Spleen (tissue), 11 donors: Measurements from ENCODE around the gene PGLYRP2. TPM values are rescaled to one million over a fixed set of nuclear protein-coding genes. Genes with fewer than 3 reads are reported as not detected.

ENCODE experiments used
- DNase-seq: peaks from one replicate; pipeline ENCODE4 v3.0.0-alpha.2; 2020
- H3K27ac ChIP-seq, 8 donors: fragments of 200-600 bp; sonication (generic) in 7 of 8; 1 replicate in 4 of 8; 2 replicates in 4 of 8; pipeline versions ENCODE4 v1.5.0 to v1.8.0; 2016 to 2021; ENCODE audit warnings: inconsistent platforms in 4 of 8, mild to moderate bottlenecking in 4 of 8, moderate library complexity in 1 of 8
- H3K27me3 ChIP-seq, 7 donors: fragments of 200-600 bp; sonication (generic) in 6 of 7; replicated peaks in 1 of 7; 1 replicate in 4 of 7; 2 replicates in 3 of 7; pipeline versions ENCODE4 v1.5.0 to v1.8.0; 2016 to 2021; ENCODE audit warnings: inconsistent platforms in 3 of 7, mild to moderate bottlenecking in 1 of 7
- H3K36me3 ChIP-seq, 6 donors: fragments of 200-600 bp; sonication (generic) in 5 of 6; 1 replicate in 4 of 6; 2 replicates in 2 of 6; pipeline versions ENCODE4 v1.5.0 to v1.8.0; 2016 to 2021; ENCODE audit warnings: inconsistent platforms in 2 of 6
- H3K4me1 ChIP-seq, 6 donors: fragments of 200-600 bp; sonication (generic) in 5 of 6; 1 replicate in 3 of 6; 2 replicates in 3 of 6; pipeline versions ENCODE4 v1.5.0 to v1.8.0; 2016 to 2021; ENCODE audit warnings: inconsistent platforms in 3 of 6
- H3K4me3 ChIP-seq, 8 donors: fragments of 200-600 bp; sonication (generic) in 7 of 8; 1 replicate in 4 of 8; 2 replicates in 4 of 8; pipeline versions ENCODE4 v1.5.0 to v1.8.0; 2016 to 2021; ENCODE audit warnings: inconsistent platforms in 4 of 8, mild to moderate bottlenecking in 4 of 8, moderate library complexity in 2 of 8
- H3K9me3 ChIP-seq, 8 donors: fragments of 200-600 bp; sonication (generic) in 7 of 8; 1 replicate in 4 of 8; 2 replicates in 4 of 8; pipeline versions ENCODE4 v1.5.0 to v1.8.0; 2016 to 2021; ENCODE audit warnings: inconsistent platforms in 4 of 8
- CTCF ChIP-seq, 11 experiments: fragments of 200-600 bp in 7 of 11; fragments of 450-650 bp in 4 of 11; sonication (generic) in 4 of 11; IDR thresholded peaks in 8 of 11; conservative IDR thresholded peaks in 3 of 11; 1 replicate in 7 of 11; 2 replicates in 4 of 11; pipeline versions ENCODE4 v1.4.0 to v1.8.0; 2016 to 2021; ENCODE audit warnings: antibody characterized with exemption in 11 of 11, inconsistent platforms in 4 of 11, mild to moderate bottlenecking in 1 of 11
- POLR2A ChIP-seq, 3 donors: fragments of 450-650 bp; IDR thresholded peaks; one replicate each; pipeline ENCODE4 v1.5.1; 2017; ENCODE audit warnings: antibody characterized with exemption in 3 of 3, mild to moderate bottlenecking in 1 of 3
- POLR2AphosphoS5 ChIP-seq, 3 donors: sonication (generic); formaldehyde crosslinking; IDR thresholded peaks; one replicate each; pipeline ENCODE4 v1.5.1; 2017; ENCODE audit warnings: antibody characterized with exemption in 3 of 3
- whole genome bisulfite sequencing, 5 donors: extraction: QIAGEN DNeasy Blood & Tissue Kit in 3 of 5; methylation state at CpG; one replicate each; pipeline versions ENCODE4 v1.1.5 to v1.1.7; 2013 to 2018; 5-methylcytosine and 5-hydroxymethylcytosine counted together
- intact Hi-C: fragments of 100-400 bp; cut with DNase I; formaldehyde crosslinking; loops from one replicate; pipeline ENCODE4 v1.15.0; 2023; ENCODE audit warnings: low total_unique reads
- polyA plus RNA-seq, 3 donors: library from polyadenylated mRNA; stranded (reverse); fragments of 200-250 nt; gene quantifications; one replicate each; pipeline ENCODE4 v1.2.1, GENCODE V29; 2013
- total RNA-seq, 7 donors: library from RNA; depleted of rRNA in 3 of 7; stranded (reverse); fragments of >200 nt in 3 of 7; fragmentation: NEBNext Ultra II Directional in 4 of 7; extraction: Animal tissue kit (Norgen Biotek cat#: 25700) in 4 of 7; gene quantifications; one replicate each; pipeline versions ENCODE4 v1.1.0 to v1.2.1, GENCODE V29; 2016 to 2021
- donor health status: healthy with polysubstance abuse.
- donor health status: DM: no; HTN: no; CAD: no; lungs with moderate emphysema.
- donor health status: DM: no; HTN: no; CAD: no.
- donor health status: Bipolar disorder and iron deficiency.
- donor health status: healthy.
- donor health status: DM: no; HTN: no; CAD: no.
- donor health status: DM: yes; HTN: yes; CAD: no.

Gene PGLYRP2
- total and polyA plus RNA-seq, 10 donors: 0.02 to 0.16 (median 0.08) TPM; not detected in 6

DNA sequence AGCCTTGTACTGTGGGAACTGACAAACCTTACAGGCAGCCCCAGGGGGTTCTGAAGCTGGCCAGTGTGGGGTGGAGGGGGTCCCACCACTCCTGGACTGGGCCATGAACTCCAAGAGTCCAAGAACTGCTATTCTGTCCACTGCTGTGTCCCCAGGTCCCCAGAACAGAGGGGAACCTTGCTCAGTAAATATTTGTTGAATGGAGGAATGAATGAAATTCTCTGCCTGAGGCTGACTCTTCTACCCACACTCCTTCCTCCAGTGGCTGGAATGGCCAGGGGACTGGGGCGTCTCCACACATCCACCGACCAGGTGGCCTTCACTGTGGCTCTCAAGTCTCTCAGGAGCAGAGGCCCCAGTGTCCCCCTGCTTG is 41.2 kb downstream of the PGLYRP2 start:
- no peak for TF ChIP-seq POLR2A (IDR thresholded peaks at IDR 0.05)
- no peak for TF ChIP-seq CTCF (IDR thresholded peaks at IDR 0.05 in 8 of 11, conservative IDR thresholded peaks at IDR 0.05 in 3 of 11)
- no peak for TF ChIP-seq POLR2AphosphoS5 (IDR thresholded peaks at IDR 0.05)
- H3K27me3 ChIP-seq: no peaks in the 10 kb centered on the region
- intact Hi-C loops: no loop called here
- DNase-seq: no peak
- no peak overlapping the region for H3K27ac ChIP-seq
- WGBS, 5 donors: 85 to 93% (median 93%) methylated on average over 2 of the region's 2 CpGs
- peaks cover 0 to 30% (median 0%) of the 10 kb centered on the region in 6 donors for H3K36me3 ChIP-seq
- no peak overlapping the region for H3K4me3 ChIP-seq
- H3K9me3 ChIP-seq: no peaks in the 10 kb centered on the region
- peaks cover 6 to 8% (median 7%) of the 10 kb centered on the region in 6 donors for H3K4me1 ChIP-seq

GRCh38 chr19:15437355-15438123 is 41.8 kb downstream of the PGLYRP2 start:
- H3K36me3 ChIP-seq: peaks cover 0 to 30% (median 0%) of the 10 kb centered on the region in 6 donors
- no peak overlapping the region for H3K4me3 ChIP-seq
- DNase-seq: no peak
- H3K27ac ChIP-seq: no peak overlapping the region
- H3K4me1 ChIP-seq: peaks cover 6 to 12% (median 9%) of the 10 kb centered on the region in 6 donors
- 73 to 87% (median 81%) methylated on average over 9 to 10 of the region's 10 CpGs for WGBS, 5 donors
- intact Hi-C loops: no loop called here
- no peaks in the 10 kb centered on the region for H3K27me3 ChIP-seq
- no peaks in the 10 kb centered on the region for H3K9me3 ChIP-seq
- TF ChIP-seq POLR2A (IDR thresholded peaks at IDR 0.05): no peak
- no peak for TF ChIP-seq POLR2AphosphoS5 (IDR thresholded peaks at IDR 0.05)
- no peak for TF ChIP-seq CTCF (IDR thresholded peaks at IDR 0.05 in 8 of 11, conservative IDR thresholded peaks at IDR 0.05 in 3 of 11)

GRCh38 chr19:15436826-15437110 is 42.5 kb downstream of the PGLYRP2 start:
- H3K27ac ChIP-seq: no peak overlapping the region
- TF ChIP-seq POLR2A (IDR thresholded peaks at IDR 0.05) (no peak), POLR2AphosphoS5 (IDR thresholded peaks at IDR 0.05) (no peak), CTCF (IDR thresholded peaks at IDR 0.05 in 8 of 11, conservative IDR thresholded peaks at IDR 0.05 in 3 of 11) (no peak)
- no peak for DNase-seq
- H3K9me3 ChIP-seq: no peaks in the 10 kb centered on the region
- peaks cover 7 to 15% (median 12%) of the 10 kb centered on the region in 6 donors for H3K4me1 ChIP-seq
- no peaks in the 10 kb centered on the region for H3K27me3 ChIP-seq
- intact Hi-C loops: no loop called here
- WGBS, 5 donors: 86 to 95% (median 92%) methylated on average over 8 to 15 of the region's 15 CpGs
- peaks cover 0 to 30% (median 0%) of the 10 kb centered on the region in 6 donors for H3K36me3 ChIP-seq
- no peak overlapping the region for H3K4me3 ChIP-seq

DNA sequence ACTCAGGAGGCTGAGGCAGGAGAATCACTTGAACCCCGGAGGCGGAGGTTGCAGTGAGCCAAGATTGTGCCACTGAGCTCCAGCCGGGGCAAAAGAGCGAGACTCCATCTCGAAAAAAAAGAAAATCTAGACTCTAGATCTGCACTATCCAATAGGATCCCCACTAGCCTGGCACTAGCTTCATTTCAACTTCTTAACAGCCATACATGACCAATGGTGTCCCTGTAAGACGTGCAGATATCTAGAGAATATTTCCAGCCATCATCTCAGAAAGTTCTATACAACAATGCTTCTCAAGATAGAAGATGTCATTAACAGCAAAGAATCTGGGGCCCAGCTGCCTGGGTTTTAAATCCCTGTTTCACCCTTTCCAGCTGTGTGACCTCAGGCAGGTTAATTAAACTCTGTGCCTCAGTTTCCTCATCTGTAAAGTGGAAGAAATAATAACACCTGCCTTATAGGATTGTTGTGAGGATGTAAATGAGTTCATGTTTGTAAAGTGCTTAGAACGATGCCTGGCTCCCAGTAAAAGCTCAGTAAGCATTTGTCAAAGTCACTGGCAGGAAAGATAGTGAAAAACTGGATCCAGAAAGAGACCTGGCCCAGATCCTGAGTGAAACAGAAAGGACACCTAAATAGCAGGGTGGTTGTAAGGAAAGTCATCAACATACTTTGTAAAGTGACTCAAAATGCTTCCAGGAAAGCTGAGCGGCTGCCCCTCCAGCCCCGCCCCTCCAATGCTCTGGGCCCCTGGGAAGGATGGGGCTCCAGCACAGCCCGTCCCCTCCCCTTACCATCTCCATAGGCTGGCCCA is 43.1 kb downstream of the PGLYRP2 start:
- no peak overlapping the region for H3K27ac ChIP-seq
- DNase-seq: no peak
- H3K9me3 ChIP-seq: no peaks in the 10 kb centered on the region
- WGBS, 5 donors: 85 to 96% (median 91%) methylated on average over 10 of the region's 10 CpGs
- no peaks in the 10 kb centered on the region for H3K27me3 ChIP-seq
- peaks cover 12 to 21% (median 17%) of the 10 kb centered on the region in 6 donors for H3K4me1 ChIP-seq
- no peak for TF ChIP-seq POLR2A (IDR thresholded peaks at IDR 0.05)
- TF ChIP-seq POLR2AphosphoS5 (IDR thresholded peaks at IDR 0.05): no peak
- TF ChIP-seq CTCF (IDR thresholded peaks at IDR 0.05 in 8 of 11, conservative IDR thresholded peaks at IDR 0.05 in 3 of 11): no peak
- no peak overlapping the region for H3K4me3 ChIP-seq
- intact Hi-C loops: no loop called here
- peaks cover 0 to 30% (median 0%) of the 10 kb centered on the region in 6 donors for H3K36me3 ChIP-seq
